Activated B cell treated with CpG ODN at 0.5 μM for 24 hours (primary cell): ENCODE results near the gene RUFY1. TPM values are rescaled to one million over a fixed set of nuclear protein-coding genes. Genes with fewer than 3 reads are reported as not detected.
A peak's percentile ranks its signal among the peaks of the same experiment; 100 is the strongest.

Experiments
- ATAC-seq: fragments of 200-7000 bp; cut with Tn5 transposase; one replicate; pipeline ENCODE4 v1.10.0; 2021; ENCODE audit warnings: low read depth, mild to moderate bottlenecking, moderate library complexity
- CTCF ChIA-PET: fragments of 350-600 bp; sonication (Branson Sonifier 250); formaldehyde crosslinking; loops from one replicate; lab custom pipeline; 2021; ENCODE audit warnings: antibody characterized with exemption; lab: Charles Lee
- POLR2A ChIA-PET: fragments of 350-600 bp; sonication (Branson Sonifier 250); formaldehyde crosslinking; loops from one replicate; lab custom pipeline; 2021; ENCODE audit warnings: antibody characterized with exemption; lab: Charles Lee
- DNase-seq: peaks from one replicate; pipeline ENCODE4 v3.0.0; 2022
- H3K27ac Mint-ChIP-seq: one replicate; pipeline ENCODE4 v1.8.0; 2020; ENCODE audit warnings: mixed read lengths
- H3K27me3 Mint-ChIP-seq: one replicate; pipeline ENCODE4 v1.8.0; 2021; ENCODE audit warnings: mixed read lengths
- H3K36me3 Mint-ChIP-seq: one replicate; pipeline ENCODE4 v1.8.0; 2021; ENCODE audit warnings: low read depth, mixed read lengths
- H3K4me1 Mint-ChIP-seq: one replicate; pipeline ENCODE4 v1.8.0; 2021; ENCODE audit warnings: mixed read lengths
- H3K4me3 Mint-ChIP-seq: one replicate; pipeline ENCODE4 v1.8.0; 2020; ENCODE audit warnings: mild to moderate bottlenecking, mixed read lengths
- H3K9me3 Mint-ChIP-seq: one replicate; pipeline ENCODE4 v1.8.0; 2020; ENCODE audit warnings: mixed read lengths
- CTCF ChIP-seq: fragments of 200-600 bp; IDR thresholded peaks from one replicate; pipeline ENCODE4 v1.8.0; 2022; ENCODE audit warnings: antibody characterized with exemption, mild to moderate bottlenecking
- intact Hi-C: fragments of 100-400 bp; cut with micrococcal nuclease; formaldehyde crosslinking; loops from one replicate; pipeline ENCODE4 v1.15.1; 2024
- total RNA-seq: library from RNA; stranded (reverse); gene quantifications from 2 replicates; pipeline ENCODE4 v1.2.3, GENCODE V29; 2022

RUFY1 gene
- total RNA-seq, 1 donor from 2014 or later, result 95.8 TPM

- DNase-seq, result no peak
- peak overlapping the region; percentile 14 for H3K27ac Mint-ChIP-seq
- no peaks in the 10 kb centered on the region for H3K9me3 Mint-ChIP-seq
- H3K36me3 Mint-ChIP-seq, result peaks cover 95% of the 10 kb centered on the region
- no peaks in the 10 kb centered on the region for H3K27me3 Mint-ChIP-seq
- intact Hi-C loops, result no loop called here
- no peak for TF ChIP-seq CTCF
- ATAC-seq, result no peak
- H3K4me3 Mint-ChIP-seq, result no peak overlapping the region
- POLR2A ChIA-PET, result interaction anchor here (1.2 to 10.4 kb wide), 2 partner anchors 8 to 11 kb away, joined by 3 to 93 read pairs; partner anchors contain the start of gene HNRNPH1
- CTCF ChIA-PET, result no interaction called here
- no peaks in the 10 kb centered on the region for H3K4me1 Mint-ChIP-seq
These were observed 60.0 kb downstream of the RUFY1 start for GRCh38 chr5:179610109-179610902.

- ChIA-PET CTCF (no interaction called here), POLR2A (interaction anchor here (1.2 to 10.4 kb wide), 2 partner anchors 9 to 11 kb away, joined by 3 to 93 read pairs; partner anchors contain the start of gene HNRNPH1)
- peaks cover 95% of the 10 kb centered on the region for H3K36me3 Mint-ChIP-seq
- no peaks in the 10 kb centered on the region for H3K9me3 Mint-ChIP-seq
- H3K27me3 Mint-ChIP-seq, result no peaks in the 10 kb centered on the region
- no peak for ATAC-seq
- intact Hi-C loops, result no loop called here
- H3K4me1 Mint-ChIP-seq, result no peaks in the 10 kb centered on the region
- no peak for TF ChIP-seq CTCF
- DNase-seq, result no peak
- no peak overlapping the region for H3K27ac Mint-ChIP-seq
- H3K4me3 Mint-ChIP-seq, result no peak overlapping the region
These were observed 60.5 kb downstream of the RUFY1 start for GRCh38 chr5:179610903-179611265.

GRCh38 chr5:179612577-179613459 lies 62.5 kb downstream of the RUFY1 start:
- ChIA-PET POLR2A (interaction anchor here (0.8 to 10.4 kb wide), 3 partner anchors 9 to 21 kb away, joined by 3 to 93 read pairs (median 4); partner anchors contain the start of gene HNRNPH1), CTCF (no interaction called here)
- DNase-seq (no peak), ATAC-seq (no peak)
- H3K27ac Mint-ChIP-seq, result peak overlapping the region; percentile 61
- H3K4me1 Mint-ChIP-seq, result peaks cover 6% of the 10 kb centered on the region
- no peak overlapping the region for H3K4me3 Mint-ChIP-seq
- no peak for TF ChIP-seq CTCF
- H3K27me3 Mint-ChIP-seq, result no peaks in the 10 kb centered on the region
- intact Hi-C loops, result no loop called here
- H3K36me3 Mint-ChIP-seq, result peaks cover 94% of the 10 kb centered on the region
- no peaks in the 10 kb centered on the region for H3K9me3 Mint-ChIP-seq

GRCh38 chr5:179613460-179614071 lies 63.2 kb downstream of the RUFY1 start:
- Mint-ChIP-seq H3K27me3 (no peaks in the 10 kb centered on the region), H3K36me3 (peaks cover 93% of the 10 kb centered on the region), H3K27ac (peak overlapping the region; percentile 46), H3K4me1 (peaks cover 11% of the 10 kb centered on the region), H3K9me3 (no peaks in the 10 kb centered on the region), H3K4me3 (no peak overlapping the region)
- POLR2A ChIA-PET, result interaction anchor here (0.6 to 10.4 kb wide), 4 partner anchors 8 to 22 kb away, joined by 3 to 93 read pairs (median 4); partner anchors contain the start of gene HNRNPH1
- CTCF ChIA-PET, result interaction anchor here (0.6 to 1.1 kb wide), 2 partner anchors 9 to 81 kb away, joined by 3 to 4 read pairs; partner anchors contain the start of gene HNRNPH1
- intact Hi-C loops, result no loop called here
- no peak for DNase-seq
- no peak for TF ChIP-seq CTCF
- peak; percentile 20 for ATAC-seq
